Mesothelial cell of epicardium (in vitro differentiated cells): ENCODE measurements around the gene TMEM123. TPM values are rescaled to one million over a fixed set of nuclear protein-coding genes. Genes with fewer than 3 reads are reported as not detected.
A peak's percentile ranks its signal among the peaks of the same experiment; 100 is the strongest.

Experiments used
- DNase-seq, 2 experiments: peaks; one replicate each; pipeline ENCODE4 v3.0.0; 2021; ENCODE audit warnings: low spot score in 2 of 2; ENCODE audit not compliant: unreplicated experiment in 2 of 2
- H3K27ac Mint-ChIP-seq: 2 replicates; pipeline ENCODE4 v1.8.0; 2021; ENCODE audit warnings: mixed read lengths
- H3K27me3 Mint-ChIP-seq: 2 replicates; pipeline ENCODE4 v1.8.0; 2021; ENCODE audit warnings: low read depth, mixed read lengths
- H3K36me3 Mint-ChIP-seq: 2 replicates; pipeline ENCODE4 v1.8.0; 2021; ENCODE audit warnings: mixed read lengths
- H3K4me1 Mint-ChIP-seq: 2 replicates; pipeline ENCODE4 v1.8.0; 2021; ENCODE audit warnings: mixed read lengths
- H3K4me3 Mint-ChIP-seq: 2 replicates; pipeline ENCODE4 v1.8.0; 2021; ENCODE audit warnings: mild to moderate bottlenecking, moderate library complexity, mixed read lengths
- H3K9me3 Mint-ChIP-seq: 2 replicates; pipeline ENCODE4 v1.8.0; 2021; ENCODE audit warnings: mixed read lengths
- total RNA-seq: library from RNA; stranded (reverse); gene quantifications from 3 replicates; pipeline ENCODE4 v1.2.1, GENCODE V29; 2021
- TF ChIP-seq, protein P1 (sequence below): fragments of 200-600 bp; sonication (generic); IDR thresholded peaks from one replicate; pipeline ENCODE4 v1.5.0; 2021; ENCODE audit warnings: antibody characterized with exemption; ENCODE audit not compliant: unreplicated experiment

The TMEM123 gene
- total RNA-seq, 1 donor from 2014 or later = 131 TPM

DNA sequence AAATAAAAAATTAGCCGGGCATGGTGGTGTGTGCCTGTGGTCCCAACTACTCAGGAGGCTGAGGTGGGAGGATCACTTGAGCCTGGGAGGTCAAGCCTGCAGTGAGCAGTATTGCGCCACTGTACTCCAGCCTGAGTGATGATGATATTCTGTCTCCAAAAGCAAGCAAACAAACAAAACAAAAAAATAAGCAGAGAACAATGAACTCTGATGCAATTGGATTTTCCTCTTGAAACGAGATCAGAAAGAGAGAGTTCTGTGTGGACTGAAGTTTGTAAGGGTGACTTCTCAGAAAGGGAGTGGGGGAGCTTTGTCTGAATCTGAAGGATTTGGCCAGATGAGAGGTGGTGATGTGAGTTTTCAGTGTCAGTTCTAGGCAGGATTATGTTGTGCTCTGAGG is 6.0 kb upstream of the TMEM123 start:
- Mint-ChIP-seq H3K4me3 (no peak overlapping the region), H3K4me1 (peaks cover 18% of the 10 kb centered on the region), H3K27ac (no peak overlapping the region), H3K36me3 (no peaks in the 10 kb centered on the region), H3K27me3 (no peaks in the 10 kb centered on the region), H3K9me3 (no peaks in the 10 kb centered on the region)
- no peak for DNase-seq
- TF ChIP-seq, protein P1, sequence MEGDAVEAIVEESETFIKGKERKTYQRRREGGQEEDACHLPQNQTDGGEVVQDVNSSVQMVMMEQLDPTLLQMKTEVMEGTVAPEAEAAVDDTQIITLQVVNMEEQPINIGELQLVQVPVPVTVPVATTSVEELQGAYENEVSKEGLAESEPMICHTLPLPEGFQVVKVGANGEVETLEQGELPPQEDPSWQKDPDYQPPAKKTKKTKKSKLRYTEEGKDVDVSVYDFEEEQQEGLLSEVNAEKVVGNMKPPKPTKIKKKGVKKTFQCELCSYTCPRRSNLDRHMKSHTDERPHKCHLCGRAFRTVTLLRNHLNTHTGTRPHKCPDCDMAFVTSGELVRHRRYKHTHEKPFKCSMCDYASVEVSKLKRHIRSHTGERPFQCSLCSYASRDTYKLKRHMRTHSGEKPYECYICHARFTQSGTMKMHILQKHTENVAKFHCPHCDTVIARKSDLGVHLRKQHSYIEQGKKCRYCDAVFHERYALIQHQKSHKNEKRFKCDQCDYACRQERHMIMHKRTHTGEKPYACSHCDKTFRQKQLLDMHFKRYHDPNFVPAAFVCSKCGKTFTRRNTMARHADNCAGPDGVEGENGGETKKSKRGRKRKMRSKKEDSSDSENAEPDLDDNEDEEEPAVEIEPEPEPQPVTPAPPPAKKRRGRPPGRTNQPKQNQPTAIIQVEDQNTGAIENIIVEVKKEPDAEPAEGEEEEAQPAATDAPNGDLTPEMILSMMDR = no peak

DNA sequence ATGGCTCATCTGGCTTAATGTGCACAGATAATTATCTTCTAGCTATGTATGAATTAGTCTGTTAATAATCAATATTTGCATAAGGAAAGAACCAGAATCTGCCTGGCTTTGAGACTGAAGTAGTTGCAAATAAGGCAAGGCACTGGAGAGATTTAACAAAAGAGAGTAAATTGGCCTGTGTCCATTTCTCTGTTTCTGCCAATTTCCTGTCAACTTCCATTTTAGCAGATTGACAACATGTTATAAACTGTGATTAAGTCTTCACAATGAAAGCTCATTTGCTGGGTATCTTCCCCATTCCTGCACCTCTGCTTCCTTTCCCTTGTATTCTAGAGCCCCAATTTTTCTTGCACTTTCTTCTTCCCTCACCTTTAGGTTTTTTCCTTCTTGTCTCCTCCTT is 5.3 kb upstream of the TMEM123 start:
- H3K4me3 Mint-ChIP-seq = no peak overlapping the region
- no peak overlapping the region for H3K27ac Mint-ChIP-seq
- no peaks in the 10 kb centered on the region for H3K36me3 Mint-ChIP-seq
- TF ChIP-seq, protein P1 = no peak
- H3K4me1 Mint-ChIP-seq = peaks cover 25% of the 10 kb centered on the region
- H3K9me3 Mint-ChIP-seq = no peaks in the 10 kb centered on the region
- no peaks in the 10 kb centered on the region for H3K27me3 Mint-ChIP-seq
- DNase-seq = no peak

DNA sequence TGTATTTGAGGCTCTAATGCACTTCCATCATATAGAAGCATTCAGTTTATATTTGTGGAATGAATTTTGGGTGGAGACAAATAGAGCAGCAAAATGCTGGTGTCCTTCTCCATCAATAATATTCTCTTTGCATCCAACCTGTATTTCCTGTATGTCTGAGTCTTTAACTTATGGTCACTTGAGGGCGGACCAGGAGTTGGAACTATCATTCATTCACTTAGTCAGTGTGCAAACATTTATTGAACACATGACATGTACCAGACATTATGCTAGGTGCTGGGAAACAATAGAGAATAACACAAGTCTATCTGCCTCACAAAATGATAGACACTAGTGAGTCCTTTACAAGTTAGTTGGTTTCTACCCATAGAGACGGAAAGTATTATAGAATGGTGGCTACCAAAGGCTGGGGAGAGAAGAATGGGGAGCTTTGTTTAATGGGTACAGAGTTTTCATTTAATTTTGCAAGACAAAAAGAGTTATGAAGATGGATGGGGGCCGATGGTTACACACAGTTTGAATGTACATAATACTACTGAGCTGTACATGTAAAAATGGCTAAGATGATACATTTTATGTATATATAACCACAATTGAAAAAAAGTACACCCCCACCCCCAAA is 4.6 kb upstream of the TMEM123 start:
- TF ChIP-seq, protein P1 = no peak
- DNase-seq = no peak
- Mint-ChIP-seq H3K27ac (no peak overlapping the region), H3K4me1 (peaks cover 26% of the 10 kb centered on the region), H3K9me3 (no peaks in the 10 kb centered on the region), H3K36me3 (no peaks in the 10 kb centered on the region), H3K27me3 (no peaks in the 10 kb centered on the region), H3K4me3 (no peak overlapping the region)

DNA sequence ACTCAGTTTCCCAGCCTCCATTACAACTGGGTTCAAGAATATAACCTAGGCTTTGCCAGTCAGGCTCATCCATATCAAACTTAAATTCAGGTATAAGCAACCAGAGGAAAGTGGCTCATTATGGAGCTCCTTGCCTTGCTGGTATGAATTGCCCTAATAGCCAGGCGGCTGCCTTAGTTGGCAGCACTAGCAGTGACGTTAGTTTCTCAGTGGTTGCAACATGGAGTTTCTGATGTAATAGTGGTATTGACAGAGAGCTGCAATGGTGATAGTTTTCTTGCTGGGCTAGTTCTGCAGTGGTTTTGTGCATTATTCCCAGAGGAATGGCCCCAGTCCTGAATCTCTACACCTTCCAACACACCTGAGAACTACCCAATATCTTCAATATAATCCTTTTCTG is 3.8 kb upstream of the TMEM123 start:
- Mint-ChIP-seq H3K9me3 (no peaks in the 10 kb centered on the region), H3K36me3 (no peaks in the 10 kb centered on the region), H3K27me3 (no peaks in the 10 kb centered on the region), H3K27ac (no peak overlapping the region), H3K4me3 (no peak overlapping the region), H3K4me1 (peaks cover 29% of the 10 kb centered on the region)
- no peak for DNase-seq
- TF ChIP-seq, protein P1 = no peak

DNA sequence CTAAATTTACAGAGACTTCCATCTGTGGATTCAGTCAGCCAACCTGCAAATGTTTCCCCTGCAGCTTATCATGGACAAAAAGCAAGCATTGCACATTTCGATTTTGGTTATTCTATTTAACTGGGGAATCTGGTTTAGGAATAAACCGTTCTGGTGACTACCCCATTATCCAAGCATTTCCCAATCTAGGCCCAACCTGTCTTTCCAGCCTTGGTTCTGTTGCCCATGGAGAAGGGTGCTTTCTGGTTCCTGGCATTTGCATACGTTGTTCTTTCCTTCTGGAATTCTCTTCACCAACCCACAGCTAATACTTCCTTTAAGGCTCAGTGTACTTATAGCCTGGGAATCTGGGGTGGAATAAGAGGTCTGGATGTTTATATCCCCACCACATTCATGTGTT is 1.4 kb upstream of the TMEM123 start:
- TF ChIP-seq, protein P1 = no peak
- no peak for DNase-seq
- Mint-ChIP-seq H3K4me1 (peaks cover 52% of the 10 kb centered on the region), H3K4me3 (peak overlapping the region; percentile 28), H3K27ac (no peak overlapping the region), H3K9me3 (no peaks in the 10 kb centered on the region), H3K36me3 (no peaks in the 10 kb centered on the region), H3K27me3 (no peaks in the 10 kb centered on the region)

DNA sequence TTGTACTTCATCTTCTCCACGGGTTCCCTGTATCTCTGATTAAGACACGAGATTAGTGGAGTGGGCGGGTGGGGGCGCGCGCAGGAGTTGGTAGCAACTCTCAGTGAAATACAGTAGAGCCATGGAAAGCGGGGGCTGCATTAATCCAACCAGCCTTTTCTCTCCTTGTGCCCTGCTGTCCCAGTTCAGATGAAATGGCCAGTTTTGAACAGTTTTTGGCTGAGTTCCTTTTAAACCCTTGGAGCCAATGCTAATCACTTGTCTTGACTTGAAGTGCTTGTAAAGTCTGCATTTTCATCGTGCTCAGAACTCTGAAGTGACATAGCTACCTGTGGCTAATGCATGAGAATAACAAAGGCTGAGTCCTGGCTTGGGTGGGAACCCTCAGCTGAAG is 734 bp upstream of the TMEM123 start:
- Mint-ChIP-seq H3K27ac (peak overlapping the region; percentile 99), H3K36me3 (no peaks in the 10 kb centered on the region), H3K27me3 (no peaks in the 10 kb centered on the region), H3K4me1 (peaks cover 52% of the 10 kb centered on the region), H3K4me3 (peak overlapping the region; percentile 99), H3K9me3 (no peaks in the 10 kb centered on the region)
- TF ChIP-seq, protein P1 = no peak
- DNase-seq = peak in 1 of 2 experiments; percentile 27
